Measurements from ENCODE around the gene TNP2. TPM values are rescaled to one million over a fixed set of nuclear protein-coding genes. Genes with fewer than 3 reads are reported as not detected.

Gene TNP2
- total RNA-seq, 1 experiment from 2014 or later, result not detected

DNA sequence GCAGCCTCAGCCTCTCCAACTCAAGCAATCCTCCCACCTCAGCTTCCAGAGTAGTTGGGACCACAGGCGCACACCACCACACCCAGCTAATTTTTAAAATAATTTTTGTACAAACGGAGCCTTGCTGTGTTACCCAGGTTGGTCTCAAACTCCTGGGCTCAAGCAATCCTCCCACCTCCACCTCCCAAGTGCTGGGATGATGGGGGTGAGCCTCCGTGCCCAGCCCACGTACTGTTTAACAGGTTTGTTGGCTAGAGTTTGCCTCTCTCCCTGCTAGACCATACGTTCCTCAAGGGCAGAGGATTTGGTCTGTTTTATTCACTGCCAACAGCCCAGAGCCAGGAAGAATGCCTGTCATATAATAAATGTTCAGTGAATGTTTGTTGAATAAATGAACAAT is 39.7 kb downstream of the TNP2 start:
- TF ChIP-seq, protein P1, sequence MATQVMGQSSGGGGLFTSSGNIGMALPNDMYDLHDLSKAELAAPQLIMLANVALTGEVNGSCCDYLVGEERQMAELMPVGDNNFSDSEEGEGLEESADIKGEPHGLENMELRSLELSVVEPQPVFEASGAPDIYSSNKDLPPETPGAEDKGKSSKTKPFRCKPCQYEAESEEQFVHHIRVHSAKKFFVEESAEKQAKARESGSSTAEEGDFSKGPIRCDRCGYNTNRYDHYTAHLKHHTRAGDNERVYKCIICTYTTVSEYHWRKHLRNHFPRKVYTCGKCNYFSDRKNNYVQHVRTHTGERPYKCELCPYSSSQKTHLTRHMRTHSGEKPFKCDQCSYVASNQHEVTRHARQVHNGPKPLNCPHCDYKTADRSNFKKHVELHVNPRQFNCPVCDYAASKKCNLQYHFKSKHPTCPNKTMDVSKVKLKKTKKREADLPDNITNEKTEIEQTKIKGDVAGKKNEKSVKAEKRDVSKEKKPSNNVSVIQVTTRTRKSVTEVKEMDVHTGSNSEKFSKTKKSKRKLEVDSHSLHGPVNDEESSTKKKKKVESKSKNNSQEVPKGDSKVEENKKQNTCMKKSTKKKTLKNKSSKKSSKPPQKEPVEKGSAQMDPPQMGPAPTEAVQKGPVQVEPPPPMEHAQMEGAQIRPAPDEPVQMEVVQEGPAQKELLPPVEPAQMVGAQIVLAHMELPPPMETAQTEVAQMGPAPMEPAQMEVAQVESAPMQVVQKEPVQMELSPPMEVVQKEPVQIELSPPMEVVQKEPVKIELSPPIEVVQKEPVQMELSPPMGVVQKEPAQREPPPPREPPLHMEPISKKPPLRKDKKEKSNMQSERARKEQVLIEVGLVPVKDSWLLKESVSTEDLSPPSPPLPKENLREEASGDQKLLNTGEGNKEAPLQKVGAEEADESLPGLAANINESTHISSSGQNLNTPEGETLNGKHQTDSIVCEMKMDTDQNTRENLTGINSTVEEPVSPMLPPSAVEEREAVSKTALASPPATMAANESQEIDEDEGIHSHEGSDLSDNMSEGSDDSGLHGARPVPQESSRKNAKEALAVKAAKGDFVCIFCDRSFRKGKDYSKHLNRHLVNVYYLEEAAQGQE (IDR thresholded peaks at IDR 0.05; ENCODE audit: insufficient read depth in 1 of 2, low read depth in 2 of 2, low read length in 1 of 2), result no peak
- TF ChIP-seq TCF7L2 (IDR thresholded peaks at IDR 0.05; ENCODE audit: low read depth, low read length) (no peak), SIN3A (IDR thresholded peaks at IDR 0.05; ENCODE audit: borderline replicate concordance, insufficient read depth, low read depth, low read length) (no peak), POLR2AphosphoS5 (IDR thresholded peaks at IDR 0.05; ENCODE audit: low read depth, low read length) (no peak)
- TF ChIP-seq, protein P2, sequence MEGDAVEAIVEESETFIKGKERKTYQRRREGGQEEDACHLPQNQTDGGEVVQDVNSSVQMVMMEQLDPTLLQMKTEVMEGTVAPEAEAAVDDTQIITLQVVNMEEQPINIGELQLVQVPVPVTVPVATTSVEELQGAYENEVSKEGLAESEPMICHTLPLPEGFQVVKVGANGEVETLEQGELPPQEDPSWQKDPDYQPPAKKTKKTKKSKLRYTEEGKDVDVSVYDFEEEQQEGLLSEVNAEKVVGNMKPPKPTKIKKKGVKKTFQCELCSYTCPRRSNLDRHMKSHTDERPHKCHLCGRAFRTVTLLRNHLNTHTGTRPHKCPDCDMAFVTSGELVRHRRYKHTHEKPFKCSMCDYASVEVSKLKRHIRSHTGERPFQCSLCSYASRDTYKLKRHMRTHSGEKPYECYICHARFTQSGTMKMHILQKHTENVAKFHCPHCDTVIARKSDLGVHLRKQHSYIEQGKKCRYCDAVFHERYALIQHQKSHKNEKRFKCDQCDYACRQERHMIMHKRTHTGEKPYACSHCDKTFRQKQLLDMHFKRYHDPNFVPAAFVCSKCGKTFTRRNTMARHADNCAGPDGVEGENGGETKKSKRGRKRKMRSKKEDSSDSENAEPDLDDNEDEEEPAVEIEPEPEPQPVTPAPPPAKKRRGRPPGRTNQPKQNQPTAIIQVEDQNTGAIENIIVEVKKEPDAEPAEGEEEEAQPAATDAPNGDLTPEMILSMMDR (IDR thresholded peaks at IDR 0.05), result no peak
- intact Hi-C loops (cut with micrococcal nuclease; ENCODE audit: unreplicated experiment) (no loop called here), in situ Hi-C loops (cut with HindIII; ENCODE audit: low pct_unique_long_range_greater_than_20kb, low sequenced_read_pairs) (no loop called here)
- H3K9me3 ChIP-seq (ENCODE audit: control insufficient read depth, insufficient read depth, low read depth, low read length), result no peaks in the 10 kb centered on the region
- ChIA-PET CTCF (no interaction called here), POLR2A (no interaction called here)
- no TSS peak for BruUV-seq (replicated peaks)
- H3K4me1 ChIP-seq (ENCODE audit: control insufficient read depth, insufficient read depth, low read length), result no peaks in the 10 kb centered on the region
- H3K4me3 ChIP-seq (ENCODE audit: low read depth in 2 of 2, low read length in 2 of 2), result no peak overlapping the region
- H3K27ac ChIP-seq (ENCODE audit: low read length), result no peak overlapping the region
- no peaks in the 10 kb centered on the region for H3K27me3 ChIP-seq (ENCODE audit: control insufficient read depth, insufficient read depth, low read length)
- ATAC-seq, result no peak
- no peak for DNase-seq (ENCODE audit: low read depth, low spot score)
- no peaks in the 10 kb centered on the region for H3K36me3 ChIP-seq (ENCODE audit: control insufficient read depth, insufficient read depth, low read length)

DNA sequence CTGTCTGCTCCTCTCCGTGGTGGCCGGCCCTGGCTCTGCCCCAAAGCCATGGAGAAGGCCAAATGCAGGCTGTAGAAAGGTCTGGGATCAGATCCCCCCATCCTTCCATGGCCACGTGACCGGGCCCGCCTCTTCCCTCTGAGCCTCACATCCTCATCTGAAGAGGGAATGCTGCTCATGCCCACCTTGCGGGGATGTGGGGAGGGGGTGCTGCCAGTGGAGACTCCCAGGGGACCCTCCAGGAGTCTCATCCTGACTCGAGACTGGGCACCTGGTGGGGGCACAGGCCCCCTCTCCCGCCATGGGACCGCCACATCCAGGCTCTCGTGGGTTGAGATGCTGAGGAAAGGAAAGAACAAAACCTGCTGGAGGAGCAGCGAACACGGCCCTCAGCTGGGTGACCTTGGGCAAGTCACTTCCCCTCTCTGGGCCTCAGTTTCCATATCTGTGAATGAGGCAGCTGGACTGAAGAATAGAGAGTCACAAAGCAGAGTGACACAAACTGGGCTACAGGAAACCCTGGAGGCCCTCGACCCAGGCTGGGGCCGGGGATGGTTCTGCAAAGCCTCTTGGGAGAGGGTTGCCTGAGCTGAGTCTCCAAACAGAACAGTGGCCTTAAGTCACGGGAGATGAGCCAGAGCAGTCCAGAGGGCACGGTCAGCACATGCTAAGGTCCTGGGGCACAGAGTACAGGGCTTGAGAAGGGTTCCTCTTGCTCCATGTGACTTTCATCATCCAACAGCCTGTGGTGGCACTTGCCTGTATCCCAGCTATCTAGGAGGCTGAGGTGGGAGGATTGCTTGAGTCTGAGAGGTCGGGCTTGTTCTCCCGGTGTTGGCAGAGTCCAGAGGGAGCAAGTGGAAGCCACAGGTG is 43.2 kb downstream of the TNP2 start:
- CTCF ChIA-PET, result no interaction called here

More for the DNA sequence above, 43.2 kb downstream of the TNP2 start:
- no peaks in the 10 kb centered on the region for H3K4me1 ChIP-seq (ENCODE audit: control insufficient read depth, insufficient read depth, low read length)
- no peaks in the 10 kb centered on the region for H3K27me3 ChIP-seq (ENCODE audit: control insufficient read depth, insufficient read depth, low read length)
- DNase-seq (ENCODE audit: low read depth, low spot score), result no peak
- H3K27ac ChIP-seq (ENCODE audit: low read length), result no peak overlapping the region
- no TSS peak for BruUV-seq (replicated peaks)
- no peak for ATAC-seq
- no peak for TF ChIP-seq SIN3A (IDR thresholded peaks at IDR 0.05; ENCODE audit: borderline replicate concordance, insufficient read depth, low read depth, low read length)
- intact Hi-C loops (cut with micrococcal nuclease; ENCODE audit: unreplicated experiment), result no loop called here
- no peak overlapping the region for H3K4me3 ChIP-seq (ENCODE audit: low read depth in 2 of 2, low read length in 2 of 2)
- POLR2A ChIA-PET, result no interaction called here
- no peaks in the 10 kb centered on the region for H3K9me3 ChIP-seq (ENCODE audit: control insufficient read depth, insufficient read depth, low read depth, low read length)
- in situ Hi-C loops (cut with HindIII; ENCODE audit: low pct_unique_long_range_greater_than_20kb, low sequenced_read_pairs), result no loop called here
- H3K36me3 ChIP-seq (ENCODE audit: control insufficient read depth, insufficient read depth, low read length), result no peaks in the 10 kb centered on the region

Data from Panc1 (cell line).